OCI-LY1 (cell line): ENCODE data around the gene DNAJC15.

Source experiments
- CTCF ChIP-seq: fragments of 200-600 bp; sonication (generic), shearing (Covaris generic); IDR thresholded peaks from 2 replicates; pipeline ENCODE4 v1.5.1; 2017; ENCODE audit warnings: mild to moderate bottlenecking, antibody characterized with exemption, low read length, moderate library complexity, mixed read lengths
- EZH2 ChIP-seq: fragments of 200-600 bp; sonication (generic), shearing (Covaris generic); IDR thresholded peaks from 2 replicates; pipeline ENCODE4 v1.8.0; 2017; ENCODE audit warnings: borderline replicate concordance, mixed run types, mild to moderate bottlenecking, antibody characterized with exemption, low read length, moderate library complexity, mixed read lengths

- no peak for TF ChIP-seq CTCF
- TF ChIP-seq EZH2 = no peak
These were observed 9.7 kb downstream of the DNAJC15 start for GRCh38 chr13:43033038-43033437.
